HepG2 (cell line): ENCODE data around the gene RBBP5. TPM values are rescaled to one million over a fixed set of nuclear protein-coding genes. Genes with fewer than 3 reads are reported as not detected.

ENCODE experiments used
- ATAC-seq: fragments of 200-7000 bp; cut with Tn5 transposase; 3 replicates; pipeline ENCODE4 v1.9.1; 2020; ENCODE audit warnings: mild to moderate bottlenecking, moderate library complexity
- BruUV-seq: library from RNA; stranded (reverse); fragments of 400-500 nt; replicated peaks from 2 replicates; lab custom pipeline; 2021; lab: Mats Ljungman, UMichigan
- CTCF ChIA-PET: fragments of 300-600 bp; formaldehyde crosslinking; extraction: SDS; loops from one replicate; lab custom pipeline; 2021; ENCODE audit warnings: low total read pairs, inconsistent platforms, low intra/inter-chr PET ratio; lab: Yijun Ruan, JAX
- POLR2A ChIA-PET: fragments of 350-600 bp; sonication (Branson Sonifier 250); formaldehyde crosslinking; loops from one replicate; lab custom pipeline; 2020; ENCODE audit warnings: antibody characterized with exemption, inconsistent platforms; lab: Yijun Ruan, JAX
- DNase-seq: peaks from one replicate; pipeline ENCODE4 v3.0.0-alpha.2; 2015; ENCODE audit warnings: low spot score
- FAIRE-seq: peaks from 3 replicates; lab custom pipeline; 2011; peaks lifted over from hg19 to GRCh38; lab: Jason Lieb, UNC
- H2AFZ ChIP-seq: one replicate; pipeline ENCODE4 v1.6.1; 2011; ENCODE audit warnings: low read length, inconsistent platforms
- H3K27ac ChIP-seq: fragments of 300-600 bp; 3 replicates; pipeline ENCODE4 v1.8.0; 2011; ENCODE audit warnings: mixed run types, mild to moderate bottlenecking, mixed read lengths, low read length, inconsistent platforms; ENCODE audit not compliant: insufficient read depth; ENCODE audit errors: extremely low read length
- H3K27me3 ChIP-seq, 2 experiments: fragments of 200-600 bp in 1 of 2; 2 replicates in 1 of 2; 3 replicates in 1 of 2; pipeline versions ENCODE4 v1.6.0 to v1.8.0; 2011; ENCODE audit warnings: low read length in 2 of 2, mild to moderate bottlenecking in 2 of 2, moderate library complexity in 2 of 2, inconsistent platforms in 1 of 2; ENCODE audit not compliant: insufficient read depth in 2 of 2, control insufficient read depth in 1 of 2
- H3K36me3 ChIP-seq, 2 experiments: fragments of 200-600 bp in 1 of 2; replicated peaks in 1 of 2; 2 replicates in 1 of 2; 3 replicates in 1 of 2; pipeline versions ENCODE4 v1.5.1 to v1.8.0; 2011; ENCODE audit warnings: low read length in 2 of 2, inconsistent platforms in 1 of 2; ENCODE audit not compliant: insufficient read depth in 2 of 2, control insufficient read depth in 1 of 2
- H3K4me1 ChIP-seq: 2 replicates; pipeline ENCODE4 v1.5.1; 2012; ENCODE audit warnings: low read length, inconsistent platforms; ENCODE audit not compliant: insufficient read depth
- H3K4me2 ChIP-seq: 2 replicates; pipeline ENCODE4 v1.6.0; 2011; ENCODE audit warnings: low read depth, low read length, inconsistent platforms
- H3K4me3 ChIP-seq, 3 experiments: fragments of 200-600 bp in 1 of 3; sonication (generic), shearing (Covaris generic) in 1 of 3; replicated peaks in 1 of 3; 2 replicates each; pipeline ENCODE4 v1.5.1; 2011 to 2016; ENCODE audit warnings: low read length in 3 of 3, inconsistent platforms in 2 of 3, low read depth in 2 of 3, mild to moderate bottlenecking in 2 of 3, control low read depth in 1 of 3, mixed read lengths in 1 of 3; ENCODE audit not compliant: insufficient read depth in 1 of 3
- H3K79me2 ChIP-seq: one replicate; pipeline ENCODE4 v1.6.1; 2011; ENCODE audit warnings: low read length, inconsistent platforms; ENCODE audit not compliant: insufficient read depth
- H3K9ac ChIP-seq: 2 replicates; pipeline ENCODE4 v1.6.0; 2011; ENCODE audit warnings: mild to moderate bottlenecking, low read depth, low read length, inconsistent platforms; ENCODE audit not compliant: insufficient read depth
- H3K9me3 ChIP-seq: 2 replicates; pipeline ENCODE4 v1.5.1; 2012; ENCODE audit warnings: mild to moderate bottlenecking, low read length
- H4K20me1 ChIP-seq: 2 replicates; pipeline ENCODE4 v1.6.0; 2011; ENCODE audit warnings: inconsistent platforms, mild to moderate bottlenecking, low read length, moderate library complexity; ENCODE audit not compliant: insufficient read depth
- CSRNP2 ChIP-seq: sonication (generic); formaldehyde crosslinking; conservative IDR thresholded peaks from 2 replicates; pipeline ENCODE4 v1.8.0; 2022; ENCODE audit warnings: low read depth, missing genetic modification reagents
- RFX3 ChIP-seq: IDR thresholded peaks from 2 replicates; pipeline ENCODE4 v1.6.1; 2016; ENCODE audit warnings: missing biosample characterization, missing genetic modification reagents
- UBTF ChIP-seq: sonication (generic); formaldehyde crosslinking; IDR thresholded peaks from 2 replicates; pipeline ENCODE4 v1.4.0; 2020; ENCODE audit warnings: mild to moderate bottlenecking, missing genetic modification reagents
- WGBS: methylation state at CpG from one replicate; pipeline ENCODE4 v1.1.6; 2017; ENCODE audit warnings: low lambda C conversion rate; 5-methylcytosine and 5-hydroxymethylcytosine counted together
- in situ Hi-C: cut with HindIII; loops from 2 replicates; pipeline ENCODE4 v1.10.0; 2017; ENCODE audit warnings: low pct_unique_long_range_greater_than_20kb; ENCODE audit not compliant: extremely low pct_ligation_motif_present
- intact Hi-C: fragments of 100-400 bp; cut with micrococcal nuclease; formaldehyde crosslinking; loops from one replicate; pipeline ENCODE4 v1.10.0; 2022; ENCODE audit not compliant: unreplicated experiment
- polyA plus RNA-seq, 8 experiments: library from polyadenylated mRNA; depleted of rRNA in 3 of 8; stranded (reverse) in 7 of 8; unstranded in 1 of 8; fragments of >200 nt; fragmentation: Illumina TruSeq in 4 of 8; extraction: Trizol in 4 of 8; gene quantifications; 2 replicates each; pipeline versions ENCODE4 v1.2.1 to v1.2.3, GENCODE V29; 2011 to 2016; ENCODE audit warnings: low read depth in 4 of 8, missing spikeins in 1 of 8, mixed read lengths in 1 of 8; ENCODE audit not compliant: insufficient read depth in 1 of 8
- total RNA-seq, 5 experiments: library from RNA; depleted of rRNA; stranded (reverse); fragments of >200 nt; fragmentation: Illumina TruSeq; extraction: Trizol; gene quantifications; 2 replicates each; pipeline ENCODE4 v1.2.3, GENCODE V29; 2016; ENCODE audit warnings: low read depth in 1 of 5

Gene RBBP5
- total and polyA plus RNA-seq, 2 of the 13 experiments (the other 11 are each of a cell fraction or from before 2014, with no cell fraction given) = 6.6 to 17.1 TPM

GRCh38 chr1:205091043-205091740, 30.6 kb downstream of the RBBP5 start:
- no TSS peak for BruUV-seq
- H3K9me3 ChIP-seq = no peaks in the 10 kb centered on the region
- no peak overlapping the region for H3K27ac ChIP-seq
- H3K79me2 ChIP-seq = no peaks in the 10 kb centered on the region
- no peak overlapping the region for H3K4me3 ChIP-seq
- intact Hi-C loops = no loop called here
- H3K27me3 ChIP-seq = no peaks in the 10 kb centered on the region
- DNase-seq (no peak), FAIRE-seq (no peak), ATAC-seq (no peak)
- ChIA-PET CTCF (no interaction called here), POLR2A (no interaction called here)
- peaks cover 6 to 60% of the 10 kb centered on the region in 2 experiments for H3K36me3 ChIP-seq
- no peaks in the 10 kb centered on the region for H4K20me1 ChIP-seq
- peaks cover 9% of the 10 kb centered on the region for H3K4me1 ChIP-seq
- H2AFZ ChIP-seq = no peak overlapping the region
- H3K9ac ChIP-seq = no peak overlapping the region
- WGBS = 90% methylated on average over 4 of the region's 4 CpGs
- no peak overlapping the region for H3K4me2 ChIP-seq
- TF ChIP-seq UBTF (CRISPR knock-in tag) = no peak
- TF ChIP-seq RFX3 (CRISPR knock-in tag) = no peak
- TF ChIP-seq CSRNP2 = no peak
- in situ Hi-C loops = no loop called here
